Neural cell (in vitro differentiated cells): ENCODE data around the gene REV1. TPM values are rescaled to one million over a fixed set of nuclear protein-coding genes. Genes with fewer than 3 reads are reported as not detected.

ENCODE experiments used
- H2AFZ ChIP-seq: fragments of 200-600, 300-800 bp; sonication (generic), shearing (Covaris generic); 2 replicates; pipeline ENCODE4 v1.6.0; 2014; ENCODE audit warnings: low read depth, mild to moderate bottlenecking, antibody characterized with exemption, low read length, moderate library complexity
- H3F3A ChIP-seq: fragments of 200-600 bp; shearing (Covaris generic); 2 replicates; pipeline ENCODE4 v1.6.1; 2016; ENCODE audit warnings: mild to moderate bottlenecking, moderate library complexity, mixed read lengths, antibody characterized with exemption, low read length; ENCODE audit not compliant: insufficient read depth, poor library complexity, severe bottlenecking
- H3K27ac ChIP-seq: fragments of 200-600, 300-800 bp; sonication (generic), shearing (Covaris generic); 2 replicates; pipeline ENCODE4 v1.5.1; 2014; ENCODE audit warnings: mild to moderate bottlenecking, low read length, moderate library complexity
- H3K27me3 ChIP-seq: fragments of 300-800, 200-600 bp; sonication (generic), shearing (Covaris generic); 2 replicates; pipeline ENCODE4 v1.6.0; 2014; ENCODE audit warnings: mild to moderate bottlenecking, low read depth, low read length, moderate library complexity; ENCODE audit not compliant: insufficient read depth
- H3K36me3 ChIP-seq: fragments of 300-800, 200-600 bp; sonication (generic), shearing (Covaris generic); 2 replicates; pipeline ENCODE4 v1.5.1; 2014; ENCODE audit warnings: mild to moderate bottlenecking, antibody characterized with exemption, low read length, moderate library complexity; ENCODE audit not compliant: insufficient read depth
- H3K4me2 ChIP-seq: fragments of 300-800, 200-600 bp; sonication (generic), shearing (Covaris generic); 2 replicates; pipeline ENCODE4 v1.6.0; 2014; ENCODE audit warnings: mild to moderate bottlenecking, low read length
- H3K4me3 ChIP-seq: fragments of 300-800, 200-600 bp; sonication (generic), shearing (Covaris generic); 2 replicates; pipeline ENCODE4 v1.5.1; 2014; ENCODE audit warnings: mild to moderate bottlenecking, low read length, moderate library complexity
- H3K79me2 ChIP-seq: fragments of 200-600 bp; shearing (Covaris generic); replicated peaks from 2 replicates; pipeline ENCODE4 v1.6.0; 2014; ENCODE audit warnings: mild to moderate bottlenecking, low read length, moderate library complexity; ENCODE audit not compliant: insufficient read depth
- H3K9ac ChIP-seq: fragments of 300-800, 200-600 bp; sonication (generic), shearing (Covaris generic); 2 replicates; pipeline ENCODE4 v1.6.1; 2016; ENCODE audit warnings: mild to moderate bottlenecking, low read length, mixed read lengths
- H3K9me2 ChIP-seq: fragments of 200-600 bp; shearing (Covaris generic); 2 replicates; pipeline ENCODE4 v1.6.1; 2016; ENCODE audit warnings: mild to moderate bottlenecking, low read length, mixed read lengths; ENCODE audit not compliant: insufficient read depth
- H3K9me3 ChIP-seq: fragments of 200-600, 300-800 bp; sonication (generic), shearing (Covaris generic); 2 replicates; pipeline ENCODE4 v1.6.1; 2016; ENCODE audit warnings: mild to moderate bottlenecking, mixed run types, low read length, moderate library complexity, mixed read lengths
- H4K20me1 ChIP-seq: fragments of 200-600 bp; shearing (Covaris generic); 2 replicates; pipeline ENCODE4 v1.6.1; 2016; ENCODE audit warnings: mild to moderate bottlenecking, mixed run types; ENCODE audit not compliant: insufficient read depth
- EP300 ChIP-seq: fragments of 450-650 bp; conservative IDR thresholded peaks from 2 replicates; pipeline ENCODE4 v1.6.1; 2014; ENCODE audit warnings: antibody characterized with exemption, mild to moderate bottlenecking, moderate library complexity; ENCODE audit not compliant: poor library complexity, severe bottlenecking
- EZH2 ChIP-seq: fragments of 200-600, 300-800 bp; shearing (Covaris generic), sonication (generic); IDR thresholded peaks from 2 replicates; pipeline ENCODE4 v1.6.1; 2014; ENCODE audit warnings: antibody characterized with exemption, low read length, borderline replicate concordance, mild to moderate bottlenecking; ENCODE audit not compliant: insufficient read depth, poor library complexity, severe bottlenecking
- MXI1 ChIP-seq: fragments of 450-650 bp; conservative IDR thresholded peaks from 2 replicates; pipeline ENCODE4 v1.6.1; 2014; ENCODE audit warnings: antibody characterized with exemption, mild to moderate bottlenecking; ENCODE audit not compliant: poor library complexity, severe bottlenecking
- POLR2AphosphoS5 ChIP-seq: IDR thresholded peaks from 2 replicates; pipeline ENCODE4 v1.6.1; 2012
- RAD21 ChIP-seq: fragments of 450-650 bp; conservative IDR thresholded peaks from 2 replicates; pipeline ENCODE4 v1.6.1; 2014; ENCODE audit warnings: antibody characterized with exemption, mild to moderate bottlenecking, moderate library complexity
- SMC3 ChIP-seq: fragments of 450-650 bp; conservative IDR thresholded peaks from 2 replicates; pipeline ENCODE4 v1.6.1; 2014; ENCODE audit warnings: antibody characterized with exemption, mild to moderate bottlenecking, moderate library complexity; ENCODE audit not compliant: poor library complexity
- TAF1 ChIP-seq: IDR thresholded peaks from 2 replicates; pipeline ENCODE4 v1.6.1; 2012; ENCODE audit warnings: low read depth
- polyA plus RNA-seq: library from polyadenylated mRNA; depleted of rRNA; stranded (reverse); fragments of >200 nt; gene quantifications from 2 replicates; pipeline ENCODE4 v1.2.3, GENCODE V29; 2014
- TF ChIP-seq, protein P1 (sequence below): fragments of 450-650 bp; IDR thresholded peaks from 2 replicates; pipeline ENCODE4 v1.5.1; 2014; ENCODE audit warnings: antibody characterized with exemption, mild to moderate bottlenecking, moderate library complexity; ENCODE audit not compliant: poor library complexity, severe bottlenecking
- TF ChIP-seq, protein P2 (sequence below): IDR thresholded peaks from 2 replicates; pipeline ENCODE4 v1.6.1; 2012; ENCODE audit warnings: borderline replicate concordance

The REV1 gene
- polyA plus RNA-seq, 1 donor from 2014 or later, result 84.1 TPM

DNA sequence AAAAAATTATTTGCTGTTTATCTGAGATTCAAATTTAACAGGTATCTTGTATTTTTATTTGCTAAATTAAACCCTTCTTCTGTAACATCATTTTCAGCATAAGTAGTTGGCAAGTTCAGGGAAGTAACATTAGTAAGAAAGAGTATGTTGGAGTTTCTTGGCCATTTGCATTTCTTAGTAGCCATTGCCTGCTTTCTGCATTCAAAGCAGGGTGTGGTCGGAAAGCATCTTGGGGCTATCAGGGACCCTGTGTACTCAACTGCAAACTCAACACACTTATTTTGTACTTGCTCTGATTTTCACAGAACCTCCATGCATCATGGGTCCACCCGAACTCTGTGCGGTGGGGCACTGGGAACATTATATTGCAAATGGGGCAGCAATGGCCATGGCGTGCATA lies 30.4 kb upstream of the REV1 start:
- Histone ChIP-seq H3K4me2 (no peak overlapping the region), H3K36me3 (no peaks in the 10 kb centered on the region), H3K27me3 (peaks cover 10% of the 10 kb centered on the region), H3K9ac (no peak overlapping the region), H3K9me2 (no peaks in the 10 kb centered on the region), H2AFZ (no peak overlapping the region), H3K79me2 (no peaks in the 10 kb centered on the region), H3F3A (no peaks in the 10 kb centered on the region), H4K20me1 (no peaks in the 10 kb centered on the region), H3K27ac (no peak overlapping the region), H3K4me3 (no peak overlapping the region), H3K9me3 (no peaks in the 10 kb centered on the region)
- TF ChIP-seq, protein P1, sequence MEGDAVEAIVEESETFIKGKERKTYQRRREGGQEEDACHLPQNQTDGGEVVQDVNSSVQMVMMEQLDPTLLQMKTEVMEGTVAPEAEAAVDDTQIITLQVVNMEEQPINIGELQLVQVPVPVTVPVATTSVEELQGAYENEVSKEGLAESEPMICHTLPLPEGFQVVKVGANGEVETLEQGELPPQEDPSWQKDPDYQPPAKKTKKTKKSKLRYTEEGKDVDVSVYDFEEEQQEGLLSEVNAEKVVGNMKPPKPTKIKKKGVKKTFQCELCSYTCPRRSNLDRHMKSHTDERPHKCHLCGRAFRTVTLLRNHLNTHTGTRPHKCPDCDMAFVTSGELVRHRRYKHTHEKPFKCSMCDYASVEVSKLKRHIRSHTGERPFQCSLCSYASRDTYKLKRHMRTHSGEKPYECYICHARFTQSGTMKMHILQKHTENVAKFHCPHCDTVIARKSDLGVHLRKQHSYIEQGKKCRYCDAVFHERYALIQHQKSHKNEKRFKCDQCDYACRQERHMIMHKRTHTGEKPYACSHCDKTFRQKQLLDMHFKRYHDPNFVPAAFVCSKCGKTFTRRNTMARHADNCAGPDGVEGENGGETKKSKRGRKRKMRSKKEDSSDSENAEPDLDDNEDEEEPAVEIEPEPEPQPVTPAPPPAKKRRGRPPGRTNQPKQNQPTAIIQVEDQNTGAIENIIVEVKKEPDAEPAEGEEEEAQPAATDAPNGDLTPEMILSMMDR, result no peak
- TF ChIP-seq POLR2AphosphoS5 (no peak), RAD21 (no peak), EP300 (no peak), TAF1 (no peak), SMC3 (no peak), EZH2 (no peak), MXI1 (no peak)
- TF ChIP-seq, protein P2, sequence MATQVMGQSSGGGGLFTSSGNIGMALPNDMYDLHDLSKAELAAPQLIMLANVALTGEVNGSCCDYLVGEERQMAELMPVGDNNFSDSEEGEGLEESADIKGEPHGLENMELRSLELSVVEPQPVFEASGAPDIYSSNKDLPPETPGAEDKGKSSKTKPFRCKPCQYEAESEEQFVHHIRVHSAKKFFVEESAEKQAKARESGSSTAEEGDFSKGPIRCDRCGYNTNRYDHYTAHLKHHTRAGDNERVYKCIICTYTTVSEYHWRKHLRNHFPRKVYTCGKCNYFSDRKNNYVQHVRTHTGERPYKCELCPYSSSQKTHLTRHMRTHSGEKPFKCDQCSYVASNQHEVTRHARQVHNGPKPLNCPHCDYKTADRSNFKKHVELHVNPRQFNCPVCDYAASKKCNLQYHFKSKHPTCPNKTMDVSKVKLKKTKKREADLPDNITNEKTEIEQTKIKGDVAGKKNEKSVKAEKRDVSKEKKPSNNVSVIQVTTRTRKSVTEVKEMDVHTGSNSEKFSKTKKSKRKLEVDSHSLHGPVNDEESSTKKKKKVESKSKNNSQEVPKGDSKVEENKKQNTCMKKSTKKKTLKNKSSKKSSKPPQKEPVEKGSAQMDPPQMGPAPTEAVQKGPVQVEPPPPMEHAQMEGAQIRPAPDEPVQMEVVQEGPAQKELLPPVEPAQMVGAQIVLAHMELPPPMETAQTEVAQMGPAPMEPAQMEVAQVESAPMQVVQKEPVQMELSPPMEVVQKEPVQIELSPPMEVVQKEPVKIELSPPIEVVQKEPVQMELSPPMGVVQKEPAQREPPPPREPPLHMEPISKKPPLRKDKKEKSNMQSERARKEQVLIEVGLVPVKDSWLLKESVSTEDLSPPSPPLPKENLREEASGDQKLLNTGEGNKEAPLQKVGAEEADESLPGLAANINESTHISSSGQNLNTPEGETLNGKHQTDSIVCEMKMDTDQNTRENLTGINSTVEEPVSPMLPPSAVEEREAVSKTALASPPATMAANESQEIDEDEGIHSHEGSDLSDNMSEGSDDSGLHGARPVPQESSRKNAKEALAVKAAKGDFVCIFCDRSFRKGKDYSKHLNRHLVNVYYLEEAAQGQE, result no peak

DNA sequence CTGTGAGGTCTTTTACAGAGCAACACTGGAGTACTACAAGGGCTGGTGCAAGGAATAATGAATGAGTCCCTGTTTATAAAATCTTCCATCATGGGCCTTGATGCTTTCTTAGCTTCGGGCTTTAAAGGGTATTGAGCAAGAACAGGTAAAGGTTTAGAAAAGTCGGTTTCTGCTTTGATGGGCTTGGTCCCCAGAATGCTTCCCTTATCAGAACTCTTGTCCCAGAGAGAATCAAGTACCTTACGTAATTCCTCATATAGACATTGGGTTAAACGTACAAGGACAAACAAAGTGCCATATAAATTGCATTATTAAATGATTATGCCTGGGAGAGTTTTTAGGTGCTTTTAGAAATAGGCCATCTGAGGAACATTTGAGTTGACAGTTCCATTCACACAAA lies 24.5 kb upstream of the REV1 start:
- Histone ChIP-seq H4K20me1 (no peaks in the 10 kb centered on the region), H3K9me2 (no peaks in the 10 kb centered on the region), H3K4me3 (no peak overlapping the region), H3K4me2 (no peak overlapping the region), H3K9me3 (no peaks in the 10 kb centered on the region), H3K79me2 (no peaks in the 10 kb centered on the region), H3K27me3 (no peaks in the 10 kb centered on the region), H3K36me3 (no peaks in the 10 kb centered on the region), H2AFZ (no peak overlapping the region), H3F3A (no peaks in the 10 kb centered on the region), H3K27ac (no peak overlapping the region), H3K9ac (no peak overlapping the region)
- TF ChIP-seq EZH2, result no peak
- no peak for TF ChIP-seq EP300
- TF ChIP-seq, protein P1, result no peak
- TF ChIP-seq POLR2AphosphoS5, result no peak
- TF ChIP-seq TAF1, result no peak
- TF ChIP-seq, protein P2, result no peak
- no peak for TF ChIP-seq MXI1
- TF ChIP-seq RAD21, result no peak
- no peak for TF ChIP-seq SMC3
